Measurements from ENCODE around the gene DCAF12.

DCAF12 gene

DNA sequence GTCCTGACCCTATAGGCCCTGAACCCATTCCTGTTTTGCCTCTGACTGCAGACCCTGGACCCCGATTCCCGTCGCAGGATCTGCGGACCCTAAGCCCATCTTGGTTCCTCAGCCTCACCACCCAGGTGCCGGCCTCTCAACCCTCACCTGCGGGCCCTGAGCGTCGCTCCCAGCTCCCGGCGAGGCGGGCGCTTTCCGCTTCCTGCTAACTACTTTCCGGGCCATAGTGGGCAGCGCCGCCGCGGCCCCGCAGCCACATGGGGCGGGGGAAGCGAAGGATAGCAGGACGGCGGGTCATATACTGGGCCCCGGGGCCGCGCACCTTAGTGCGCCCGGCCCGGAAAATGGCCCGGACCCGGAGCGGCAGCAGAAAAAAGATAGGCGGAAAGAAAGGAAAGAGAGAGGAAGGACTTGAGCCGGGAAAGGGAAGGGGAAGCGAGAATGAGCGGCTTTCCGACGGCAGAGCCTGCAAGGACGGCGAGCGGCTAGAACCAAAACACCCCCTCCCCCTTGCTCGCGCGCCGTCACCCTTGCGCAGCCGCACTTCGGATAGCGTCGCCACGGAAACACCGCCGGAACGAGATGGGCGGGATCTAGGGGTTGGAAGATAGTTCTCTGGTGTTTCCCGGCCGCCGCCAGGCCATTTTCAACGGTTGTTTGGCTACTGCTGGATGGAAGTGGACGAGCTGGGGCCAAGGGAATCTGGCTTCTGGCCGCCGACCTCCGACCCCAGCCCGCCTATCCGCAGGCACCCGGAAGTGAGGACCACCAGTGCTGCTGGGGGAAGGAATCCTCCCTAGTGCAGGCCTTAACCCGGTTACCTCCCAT is at the start of gene DCAF12 (continued):
- TF ChIP-seq ZBTB8A (tag by site-specific recombination; IDR thresholded peaks at IDR 0.05) (0 out of 2 replicates have a peak, but pooled peaks have one; percentile 43), KLF9 (tag by site-specific recombination; IDR thresholded peaks at IDR 0.05; ENCODE audit: low read depth) (peak; percentile 37; the same call in 1 of the 2 replicates), ZNF501 (tag by site-specific recombination; IDR thresholded peaks at IDR 0.05) (peak; percentile 63; the same call in 1 of the 2 replicates), OSR2 (tag by site-specific recombination; IDR thresholded peaks at IDR 0.05) (no peak), ZNF777 (tag by site-specific recombination; IDR thresholded peaks at IDR 0.05; ENCODE audit: borderline replicate concordance) (peak; percentile 88; the same call in 1 of the 2 replicates), ZNF768 (tag by site-specific recombination; IDR thresholded peaks at IDR 0.05) (no peak), ZNF843 (tag by site-specific recombination; IDR thresholded peaks at IDR 0.05) (0 out of 2 replicates have a peak, but pooled peaks have one; percentile 65), ZNF394 (tag by site-specific recombination; IDR thresholded peaks at IDR 0.05; ENCODE audit: borderline replicate concordance) (no peak), ZNF221 (tag by site-specific recombination; IDR thresholded peaks at IDR 0.05; ENCODE audit: borderline replicate concordance) (no peak), BCL6B (tag by site-specific recombination; IDR thresholded peaks at IDR 0.05) (no peak), ZNF830 (tag by site-specific recombination; IDR thresholded peaks at IDR 0.05; ENCODE audit: low read depth) (no peak), ZBTB21 (tag by site-specific recombination; IDR thresholded peaks at IDR 0.05) (no peak), ZNF610 (tag by site-specific recombination; IDR thresholded peaks at IDR 0.05; ENCODE audit: borderline replicate concordance) (peak; percentile 98), ZNF623 (tag by site-specific recombination; IDR thresholded peaks at IDR 0.05) (no peak), KLF16 (tag by site-specific recombination; IDR thresholded peaks at IDR 0.05) (peak; percentile 67), ZNF157 (tag by site-specific recombination; IDR thresholded peaks at IDR 0.05) (no peak), PATZ1 (tag by site-specific recombination; IDR thresholded peaks at IDR 0.05) (peak; percentile 80), YY1 (tag by site-specific recombination; IDR thresholded peaks at IDR 0.05) (no peak), ZFP3 (tag by site-specific recombination; IDR thresholded peaks at IDR 0.05; ENCODE audit: low read depth) (no peak), BCL11A (tag by site-specific recombination; IDR thresholded peaks at IDR 0.05; ENCODE audit: low read depth) (no peak)
- TF ChIP-seq, protein P1, sequence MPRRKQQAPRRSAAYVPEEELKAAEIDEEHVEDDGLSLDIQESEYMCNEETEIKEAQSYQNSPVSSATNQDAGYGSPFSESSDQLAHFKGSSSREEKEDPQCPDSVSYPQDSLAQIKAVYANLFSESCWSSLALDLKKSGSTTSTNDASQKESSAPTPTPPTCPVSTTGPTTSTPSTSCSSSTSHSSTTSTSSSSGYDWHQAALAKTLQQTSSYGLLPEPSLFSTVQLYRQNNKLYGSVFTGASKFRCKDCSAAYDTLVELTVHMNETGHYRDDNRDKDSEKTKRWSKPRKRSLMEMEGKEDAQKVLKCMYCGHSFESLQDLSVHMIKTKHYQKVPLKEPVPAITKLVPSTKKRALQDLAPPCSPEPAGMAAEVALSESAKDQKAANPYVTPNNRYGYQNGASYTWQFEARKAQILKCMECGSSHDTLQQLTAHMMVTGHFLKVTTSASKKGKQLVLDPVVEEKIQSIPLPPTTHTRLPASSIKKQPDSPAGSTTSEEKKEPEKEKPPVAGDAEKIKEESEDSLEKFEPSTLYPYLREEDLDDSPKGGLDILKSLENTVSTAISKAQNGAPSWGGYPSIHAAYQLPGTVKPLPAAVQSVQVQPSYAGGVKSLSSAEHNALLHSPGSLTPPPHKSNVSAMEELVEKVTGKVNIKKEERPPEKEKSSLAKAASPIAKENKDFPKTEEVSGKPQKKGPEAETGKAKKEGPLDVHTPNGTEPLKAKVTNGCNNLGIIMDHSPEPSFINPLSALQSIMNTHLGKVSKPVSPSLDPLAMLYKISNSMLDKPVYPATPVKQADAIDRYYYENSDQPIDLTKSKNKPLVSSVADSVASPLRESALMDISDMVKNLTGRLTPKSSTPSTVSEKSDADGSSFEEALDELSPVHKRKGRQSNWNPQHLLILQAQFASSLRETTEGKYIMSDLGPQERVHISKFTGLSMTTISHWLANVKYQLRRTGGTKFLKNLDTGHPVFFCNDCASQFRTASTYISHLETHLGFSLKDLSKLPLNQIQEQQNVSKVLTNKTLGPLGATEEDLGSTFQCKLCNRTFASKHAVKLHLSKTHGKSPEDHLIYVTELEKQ (tag by site-specific recombination; IDR thresholded peaks at IDR 0.05; ENCODE audit: borderline replicate concordance), result no peak
- TF ChIP-seq, protein P2, sequence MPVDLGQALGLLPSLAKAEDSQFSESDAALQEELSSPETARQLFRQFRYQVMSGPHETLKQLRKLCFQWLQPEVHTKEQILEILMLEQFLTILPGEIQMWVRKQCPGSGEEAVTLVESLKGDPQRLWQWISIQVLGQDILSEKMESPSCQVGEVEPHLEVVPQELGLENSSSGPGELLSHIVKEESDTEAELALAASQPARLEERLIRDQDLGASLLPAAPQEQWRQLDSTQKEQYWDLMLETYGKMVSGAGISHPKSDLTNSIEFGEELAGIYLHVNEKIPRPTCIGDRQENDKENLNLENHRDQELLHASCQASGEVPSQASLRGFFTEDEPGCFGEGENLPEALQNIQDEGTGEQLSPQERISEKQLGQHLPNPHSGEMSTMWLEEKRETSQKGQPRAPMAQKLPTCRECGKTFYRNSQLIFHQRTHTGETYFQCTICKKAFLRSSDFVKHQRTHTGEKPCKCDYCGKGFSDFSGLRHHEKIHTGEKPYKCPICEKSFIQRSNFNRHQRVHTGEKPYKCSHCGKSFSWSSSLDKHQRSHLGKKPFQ (tag by site-specific recombination; IDR thresholded peaks at IDR 0.05), result no peak
- TF ChIP-seq, protein P3, sequence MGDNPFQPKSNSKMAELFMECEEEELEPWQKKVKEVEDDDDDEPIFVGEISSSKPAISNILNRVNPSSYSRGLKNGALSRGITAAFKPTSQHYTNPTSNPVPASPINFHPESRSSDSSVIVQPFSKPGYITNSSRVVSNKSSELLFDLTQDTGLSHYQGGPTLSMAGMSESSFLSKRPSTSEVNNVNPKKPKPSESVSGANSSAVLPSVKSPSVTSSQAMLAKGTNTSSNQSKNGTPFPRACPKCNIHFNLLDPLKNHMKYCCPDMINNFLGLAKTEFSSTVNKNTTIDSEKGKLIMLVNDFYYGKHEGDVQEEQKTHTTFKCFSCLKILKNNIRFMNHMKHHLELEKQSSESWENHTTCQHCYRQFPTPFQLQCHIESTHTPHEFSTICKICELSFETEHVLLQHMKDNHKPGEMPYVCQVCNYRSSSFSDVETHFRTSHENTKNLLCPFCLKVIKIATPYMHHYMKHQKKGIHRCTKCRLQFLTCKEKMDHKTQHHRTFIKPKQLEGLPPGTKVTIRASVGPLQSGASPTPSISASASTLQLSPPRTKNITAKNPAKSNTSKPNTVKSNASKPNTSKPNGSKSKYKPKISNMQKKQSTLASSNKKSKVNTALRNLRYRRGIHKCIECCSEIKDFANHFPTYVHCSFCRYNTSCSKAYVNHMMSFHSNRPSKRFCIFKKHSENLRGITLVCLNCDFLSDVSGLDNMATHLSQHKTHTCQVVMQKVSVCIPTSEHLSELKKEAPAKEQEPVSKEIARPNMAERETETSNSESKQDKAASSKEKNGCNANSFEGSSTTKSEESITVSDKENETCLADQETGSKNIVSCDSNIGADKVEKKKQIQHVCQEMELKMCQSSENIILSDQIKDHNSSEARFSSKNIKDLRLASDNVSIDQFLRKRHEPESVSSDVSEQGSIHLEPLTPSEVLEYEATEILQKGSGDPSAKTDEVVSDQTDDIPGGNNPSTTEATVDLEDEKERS (tag by site-specific recombination; IDR thresholded peaks at IDR 0.05), result no peak
- TF ChIP-seq, protein P4, sequence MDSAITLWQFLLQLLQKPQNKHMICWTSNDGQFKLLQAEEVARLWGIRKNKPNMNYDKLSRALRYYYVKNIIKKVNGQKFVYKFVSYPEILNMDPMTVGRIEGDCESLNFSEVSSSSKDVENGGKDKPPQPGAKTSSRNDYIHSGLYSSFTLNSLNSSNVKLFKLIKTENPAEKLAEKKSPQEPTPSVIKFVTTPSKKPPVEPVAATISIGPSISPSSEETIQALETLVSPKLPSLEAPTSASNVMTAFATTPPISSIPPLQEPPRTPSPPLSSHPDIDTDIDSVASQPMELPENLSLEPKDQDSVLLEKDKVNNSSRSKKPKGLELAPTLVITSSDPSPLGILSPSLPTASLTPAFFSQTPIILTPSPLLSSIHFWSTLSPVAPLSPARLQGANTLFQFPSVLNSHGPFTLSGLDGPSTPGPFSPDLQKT (IDR thresholded peaks at IDR 0.05; ENCODE audit: borderline replicate concordance, low read depth, low read length), result no peak
